ENCODE data around the gene SPINT2.

The SPINT2 gene

GRCh38 chr19:38304866-38305429, 40.6 kb downstream of the SPINT2 start:
- ATAC-seq = no peak
- no peak for TF ChIP-seq PATZ1 (CRISPR knock-in tag; IDR thresholded peaks at IDR 0.05; ENCODE audit: borderline replicate concordance)
- no peak for TF ChIP-seq ZNF8 (CRISPR knock-in tag; IDR thresholded peaks at IDR 0.05)
- no peak for TF ChIP-seq CSRNP3 (CRISPR knock-in tag; IDR thresholded peaks at IDR 0.05)
- TF ChIP-seq CSDC2 (CRISPR knock-in tag; IDR thresholded peaks at IDR 0.05) = no peak
- no peak for TF ChIP-seq BACH2 (CRISPR knock-in tag; IDR thresholded peaks at IDR 0.05; ENCODE audit: borderline replicate concordance)
- no peak for TF ChIP-seq ZNF70 (CRISPR knock-in tag; IDR thresholded peaks at IDR 0.05)
- TF ChIP-seq ZFP30 (CRISPR knock-in tag; IDR thresholded peaks at IDR 0.05) = no peak

- no peak for ATAC-seq
- TF ChIP-seq CSRNP3 (CRISPR knock-in tag; IDR thresholded peaks at IDR 0.05) = no peak
- TF ChIP-seq ZNF8 (CRISPR knock-in tag; IDR thresholded peaks at IDR 0.05) = no peak
- TF ChIP-seq SNAI2 (CRISPR knock-in tag; IDR thresholded peaks at IDR 0.05) = no peak
- TF ChIP-seq ARNTL (CRISPR knock-in tag; IDR thresholded peaks at IDR 0.05; ENCODE audit: borderline replicate concordance, low read depth) = no peak
- no peak for TF ChIP-seq PPARA (CRISPR knock-in tag; IDR thresholded peaks at IDR 0.05; ENCODE audit: borderline replicate concordance)
- TF ChIP-seq CSDC2 (CRISPR knock-in tag; IDR thresholded peaks at IDR 0.05) = no peak
- TF ChIP-seq ZFP3 (CRISPR knock-in tag; IDR thresholded peaks at IDR 0.05) = no peak
- TF ChIP-seq ZNF70 (CRISPR knock-in tag; IDR thresholded peaks at IDR 0.05) = no peak
- no peak for TF ChIP-seq ISL1 (CRISPR knock-in tag; IDR thresholded peaks at IDR 0.05)
- TF ChIP-seq BACH2 (CRISPR knock-in tag; IDR thresholded peaks at IDR 0.05; ENCODE audit: borderline replicate concordance) = no peak
- no peak for TF ChIP-seq RARB (CRISPR knock-in tag; IDR thresholded peaks at IDR 0.05)
- TF ChIP-seq ZFP30 (CRISPR knock-in tag; IDR thresholded peaks at IDR 0.05) = no peak
- no peak for TF ChIP-seq POU6F1 (CRISPR knock-in tag; IDR thresholded peaks at IDR 0.05; ENCODE audit: borderline replicate concordance, low read depth)
- no peak for TF ChIP-seq PATZ1 (CRISPR knock-in tag; IDR thresholded peaks at IDR 0.05; ENCODE audit: borderline replicate concordance)
These were observed 41.9 kb downstream of the SPINT2 start for GRCh38 chr19:38306236-38306635.

- no peak for TF ChIP-seq CSRNP3 (CRISPR knock-in tag; IDR thresholded peaks at IDR 0.05)
- TF ChIP-seq TSHZ2 (CRISPR knock-in tag; IDR thresholded peaks at IDR 0.05) = no peak
- no peak for TF ChIP-seq PATZ1 (CRISPR knock-in tag; IDR thresholded peaks at IDR 0.05; ENCODE audit: borderline replicate concordance)
- TF ChIP-seq ZNF70 (CRISPR knock-in tag; IDR thresholded peaks at IDR 0.05) = no peak
- TF ChIP-seq ZNF565 (CRISPR knock-in tag; conservative IDR thresholded peaks at IDR 0.05; ENCODE audit: low read depth) = no peak
- TF ChIP-seq ISL1 (CRISPR knock-in tag; IDR thresholded peaks at IDR 0.05) = no peak
- TF ChIP-seq GLIS3 (CRISPR knock-in tag; IDR thresholded peaks at IDR 0.05) = no peak
- no peak for ATAC-seq
These were observed 42.7 kb downstream of the SPINT2 start for GRCh38 chr19:38307076-38307475.

Measured in SK-N-SH treated with all-trans-retinoic acid at 6 μM for 48 hours (cell line).